ENCODE measurements around the gene EDIL3. TPM values are rescaled to one million over a fixed set of nuclear protein-coding genes. Genes with fewer than 3 reads are reported as not detected.

EDIL3 gene
- total and polyA plus RNA-seq, 2 donors (not counting 1 experiment from before 2014, with no cell fraction given) = not detected

GRCh38 chr5:83973925-83974815 is 410.5 kb downstream of the EDIL3 start:
- CTCF ChIA-PET = no interaction called here
- 79% methylated on average over 3 of the region's 7 CpGs for WGBS (ENCODE audit: insufficient coverage)
- DNase-seq = no peak
- ATAC-seq (ENCODE audit: low read depth) = no peak
- Histone ChIP-seq H3K9ac (ENCODE audit: low read length) (no peak overlapping the region), H3K4me3 (ENCODE audit: control extremely low read depth in 1 of 5, extremely low read depth in 1 of 5, insufficient read depth in 1 of 5, low read depth in 2 of 5, low read length in 4 of 5) (no peak overlapping the region), H3K4me1 (ENCODE audit: control insufficient read depth in 2 of 2, insufficient read depth in 2 of 2, low read length in 2 of 2) (no peaks in the 10 kb centered on the region), H4K20me1 (ENCODE audit: control insufficient read depth, insufficient read depth, low read length, poor library complexity, severe bottlenecking) (no peaks in the 10 kb centered on the region), H3K36me3 (replicated peaks in 1 of 2; ENCODE audit: control extremely low read depth in 1 of 2, control insufficient read depth in 1 of 2, extremely low read depth in 1 of 2, insufficient read depth in 2 of 2, low read length in 1 of 2) (no peaks in the 10 kb centered on the region), H3K27me3 (replicated peaks in 1 of 4; ENCODE audit: control extremely low read depth in 1 of 4, control insufficient read depth in 3 of 4, insufficient read depth in 4 of 4, low read length in 3 of 4) (no peaks in the 10 kb centered on the region), H3K4me2 (replicated peaks; ENCODE audit: low read depth, low read length, poor library complexity, severe bottlenecking) (no peak overlapping the region), H3K9me3 (ENCODE audit: control extremely low read depth in 1 of 3, control insufficient read depth in 2 of 3, insufficient read depth in 1 of 3, low read length in 2 of 3) (no peaks in the 10 kb centered on the region), H3K79me2 (ENCODE audit: control insufficient read depth, insufficient read depth, low read length) (no peaks in the 10 kb centered on the region), H2AFZ (ENCODE audit: insufficient read depth, low read depth, low read length, poor library complexity, severe bottlenecking) (no peak overlapping the region), H3K27ac (ENCODE audit: low read length in 2 of 2) (no peak overlapping the region)
- H3K4me3 Mint-ChIP-seq = no peak overlapping the region
- intact Hi-C loops (cut with micrococcal nuclease) = no loop called here
- H3K9me3 Mint-ChIP-seq (ENCODE audit: insufficient read depth) = no peaks in the 10 kb centered on the region
- no peak overlapping the region for H3K27ac Mint-ChIP-seq
- POLR2A ChIA-PET = no interaction called here
- TF ChIP-seq EZH2 (IDR thresholded peaks at IDR 0.05; ENCODE audit: borderline replicate concordance, insufficient read depth, low read depth, low read length, poor library complexity, severe bottlenecking) = no peak
- no peak for TF ChIP-seq CTCF (IDR thresholded peaks at IDR 0.05)
- H3K4me1 Mint-ChIP-seq = no peaks in the 10 kb centered on the region
- no peaks in the 10 kb centered on the region for H3K27me3 Mint-ChIP-seq

- Mint-ChIP-seq H3K4me1 (no peaks in the 10 kb centered on the region), H3K4me3 (no peak overlapping the region), H3K9me3 (ENCODE audit: insufficient read depth) (no peaks in the 10 kb centered on the region), H3K27ac (no peak overlapping the region), H3K27me3 (no peaks in the 10 kb centered on the region)
- Histone ChIP-seq H3K27me3 (replicated peaks in 1 of 4; ENCODE audit: control extremely low read depth in 1 of 4, control insufficient read depth in 3 of 4, insufficient read depth in 4 of 4, low read length in 3 of 4) (no peaks in the 10 kb centered on the region), H3K4me2 (replicated peaks; ENCODE audit: low read depth, low read length, poor library complexity, severe bottlenecking) (no peak overlapping the region), H3K27ac (ENCODE audit: low read length in 2 of 2) (no peak overlapping the region), H3K4me3 (ENCODE audit: control extremely low read depth in 1 of 5, extremely low read depth in 1 of 5, insufficient read depth in 1 of 5, low read depth in 2 of 5, low read length in 4 of 5) (no peak overlapping the region), H2AFZ (ENCODE audit: insufficient read depth, low read depth, low read length, poor library complexity, severe bottlenecking) (no peak overlapping the region), H3K79me2 (ENCODE audit: control insufficient read depth, insufficient read depth, low read length) (no peaks in the 10 kb centered on the region), H3K9me3 (ENCODE audit: control extremely low read depth in 1 of 3, control insufficient read depth in 2 of 3, insufficient read depth in 1 of 3, low read length in 2 of 3) (no peaks in the 10 kb centered on the region), H3K36me3 (replicated peaks in 1 of 2; ENCODE audit: control extremely low read depth in 1 of 2, control insufficient read depth in 1 of 2, extremely low read depth in 1 of 2, insufficient read depth in 2 of 2, low read length in 1 of 2) (no peaks in the 10 kb centered on the region), H3K9ac (ENCODE audit: low read length) (no peak overlapping the region), H3K4me1 (ENCODE audit: control insufficient read depth in 2 of 2, insufficient read depth in 2 of 2, low read length in 2 of 2) (no peaks in the 10 kb centered on the region), H4K20me1 (ENCODE audit: control insufficient read depth, insufficient read depth, low read length, poor library complexity, severe bottlenecking) (no peaks in the 10 kb centered on the region)
- CTCF ChIA-PET = no interaction called here
- TF ChIP-seq EZH2 (IDR thresholded peaks at IDR 0.05; ENCODE audit: borderline replicate concordance, insufficient read depth, low read depth, low read length, poor library complexity, severe bottlenecking) (no peak), CTCF (IDR thresholded peaks at IDR 0.05) (no peak)
- no peak for DNase-seq
- no peak for ATAC-seq (ENCODE audit: low read depth)
- intact Hi-C loops (cut with micrococcal nuclease) = no loop called here
- POLR2A ChIA-PET = no interaction called here
Measured at GRCh38 chr5:83972909-83973308, 411.8 kb downstream of the EDIL3 start.

All from B cell (primary cell).